WTC11 (cell line): ENCODE data around the gene CPNE4.

Experiments used
- IRF2 ChIP-seq: sonication (generic); formaldehyde crosslinking; IDR thresholded peaks from 2 replicates; pipeline ENCODE4 v1.8.0; 2022; ENCODE audit warnings: low read depth, missing genetic modification reagents, borderline replicate concordance
- NR2C2 ChIP-seq: sonication (generic); formaldehyde crosslinking; IDR thresholded peaks from 2 replicates; pipeline ENCODE4 v1.8.0; 2022; ENCODE audit warnings: mild to moderate bottlenecking, missing genetic modification reagents
- NR3C1 ChIP-seq: sonication (generic); formaldehyde crosslinking; conservative IDR thresholded peaks from 2 replicates; pipeline ENCODE4 v1.8.1; 2023; ENCODE audit warnings: low read depth, mild to moderate bottlenecking, missing genetic modification reagents
- ZNF232 ChIP-seq: sonication (generic); formaldehyde crosslinking; IDR thresholded peaks from 2 replicates; pipeline ENCODE4 v1.8.0; 2022; ENCODE audit warnings: mild to moderate bottlenecking, missing genetic modification reagents
- TF ChIP-seq, protein P1 (sequence below): fragments of 200-600 bp; IDR thresholded peaks from 2 replicates; pipeline ENCODE4 v1.8.0; 2022; ENCODE audit warnings: antibody characterized with exemption
- TF ChIP-seq, protein P2 (sequence below): sonication (generic); formaldehyde crosslinking; IDR thresholded peaks from 2 replicates; pipeline ENCODE4 v1.8.0; 2022; ENCODE audit warnings: mild to moderate bottlenecking, missing genetic modification reagents
- TF ChIP-seq, protein P3 (sequence below): sonication (generic); formaldehyde crosslinking; IDR thresholded peaks from 2 replicates; pipeline ENCODE4 v1.8.0; 2022; ENCODE audit warnings: mild to moderate bottlenecking, missing genetic modification reagents

DNA sequence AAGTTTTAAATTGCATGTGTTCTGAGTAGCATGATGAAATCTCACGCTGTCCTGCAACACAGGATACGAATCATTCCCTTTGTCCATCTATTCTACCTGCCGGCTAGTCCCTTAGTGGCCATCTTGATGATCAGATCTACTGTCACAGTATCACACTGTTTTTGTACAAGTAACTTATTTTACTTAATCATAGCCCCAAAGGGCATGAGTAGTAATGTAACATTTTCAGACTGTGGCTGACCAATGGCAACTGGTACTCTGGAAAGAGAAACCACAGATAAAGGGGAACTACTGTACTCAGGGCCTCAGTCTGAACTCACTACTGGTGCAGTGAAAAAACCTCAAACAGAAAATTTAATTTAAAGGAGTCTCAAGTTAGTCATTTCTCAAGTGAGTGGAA, 404.7 kb downstream of the CPNE4 start:
- TF ChIP-seq, protein P1, sequence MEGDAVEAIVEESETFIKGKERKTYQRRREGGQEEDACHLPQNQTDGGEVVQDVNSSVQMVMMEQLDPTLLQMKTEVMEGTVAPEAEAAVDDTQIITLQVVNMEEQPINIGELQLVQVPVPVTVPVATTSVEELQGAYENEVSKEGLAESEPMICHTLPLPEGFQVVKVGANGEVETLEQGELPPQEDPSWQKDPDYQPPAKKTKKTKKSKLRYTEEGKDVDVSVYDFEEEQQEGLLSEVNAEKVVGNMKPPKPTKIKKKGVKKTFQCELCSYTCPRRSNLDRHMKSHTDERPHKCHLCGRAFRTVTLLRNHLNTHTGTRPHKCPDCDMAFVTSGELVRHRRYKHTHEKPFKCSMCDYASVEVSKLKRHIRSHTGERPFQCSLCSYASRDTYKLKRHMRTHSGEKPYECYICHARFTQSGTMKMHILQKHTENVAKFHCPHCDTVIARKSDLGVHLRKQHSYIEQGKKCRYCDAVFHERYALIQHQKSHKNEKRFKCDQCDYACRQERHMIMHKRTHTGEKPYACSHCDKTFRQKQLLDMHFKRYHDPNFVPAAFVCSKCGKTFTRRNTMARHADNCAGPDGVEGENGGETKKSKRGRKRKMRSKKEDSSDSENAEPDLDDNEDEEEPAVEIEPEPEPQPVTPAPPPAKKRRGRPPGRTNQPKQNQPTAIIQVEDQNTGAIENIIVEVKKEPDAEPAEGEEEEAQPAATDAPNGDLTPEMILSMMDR = no peak
- TF ChIP-seq, protein P2, sequence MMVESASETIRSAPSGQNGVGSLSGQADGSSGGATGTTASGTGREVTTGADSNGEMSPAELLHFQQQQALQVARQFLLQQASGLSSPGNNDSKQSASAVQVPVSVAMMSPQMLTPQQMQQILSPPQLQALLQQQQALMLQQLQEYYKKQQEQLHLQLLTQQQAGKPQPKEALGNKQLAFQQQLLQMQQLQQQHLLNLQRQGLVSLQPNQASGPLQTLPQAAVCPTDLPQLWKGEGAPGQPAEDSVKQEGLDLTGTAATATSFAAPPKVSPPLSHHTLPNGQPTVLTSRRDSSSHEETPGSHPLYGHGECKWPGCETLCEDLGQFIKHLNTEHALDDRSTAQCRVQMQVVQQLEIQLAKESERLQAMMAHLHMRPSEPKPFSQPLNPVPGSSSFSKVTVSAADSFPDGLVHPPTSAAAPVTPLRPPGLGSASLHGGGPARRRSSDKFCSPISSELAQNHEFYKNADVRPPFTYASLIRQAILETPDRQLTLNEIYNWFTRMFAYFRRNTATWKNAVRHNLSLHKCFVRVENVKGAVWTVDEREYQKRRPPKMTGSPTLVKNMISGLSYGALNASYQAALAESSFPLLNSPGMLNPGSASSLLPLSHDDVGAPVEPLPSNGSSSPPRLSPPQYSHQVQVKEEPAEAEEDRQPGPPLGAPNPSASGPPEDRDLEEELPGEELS (CRISPR knock-in tag) = no peak
- TF ChIP-seq NR3C1 (CRISPR knock-in tag) (no peak), IRF2 (CRISPR knock-in tag) (no peak), ZNF232 (CRISPR knock-in tag) (no peak), NR2C2 (CRISPR knock-in tag) (no peak)
- TF ChIP-seq, protein P3, sequence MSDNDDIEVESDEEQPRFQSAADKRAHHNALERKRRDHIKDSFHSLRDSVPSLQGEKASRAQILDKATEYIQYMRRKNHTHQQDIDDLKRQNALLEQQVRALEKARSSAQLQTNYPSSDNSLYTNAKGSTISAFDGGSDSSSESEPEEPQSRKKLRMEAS (CRISPR knock-in tag) = no peak
